C4-2B (cell line): ENCODE results near the gene OR2T35.

Experiments
- ZFX ChIP-seq: fragments of 450-650 bp; IDR thresholded peaks from 2 replicates; pipeline ENCODE4 v1.6.1; 2017
- TF ChIP-seq, protein P1 (sequence below): fragments of 450-650 bp; conservative IDR thresholded peaks from 2 replicates; pipeline ENCODE4 v1.5.1; 2017; ENCODE audit warnings: mild to moderate bottlenecking

DNA sequence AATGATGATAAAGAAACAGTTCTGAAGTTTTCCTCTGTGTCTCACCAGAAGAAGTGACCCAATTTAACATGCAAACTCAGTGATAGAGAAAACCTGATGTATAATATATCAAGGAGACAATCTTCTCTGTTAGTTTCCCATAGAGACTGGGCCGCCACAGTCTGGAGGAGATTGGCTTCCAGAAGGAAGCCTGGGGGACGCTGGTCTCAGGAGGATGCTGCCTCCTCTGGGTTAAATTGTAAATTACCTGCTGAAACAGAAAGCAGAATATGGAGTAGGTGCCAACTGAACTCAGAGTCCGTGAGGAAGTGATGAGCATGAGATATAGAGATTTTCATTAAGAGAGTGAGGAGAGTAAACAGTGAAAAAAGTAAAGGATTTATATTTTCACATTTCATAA, 41.7 kb upstream of the OR2T35 start:
- TF ChIP-seq, protein P1, sequence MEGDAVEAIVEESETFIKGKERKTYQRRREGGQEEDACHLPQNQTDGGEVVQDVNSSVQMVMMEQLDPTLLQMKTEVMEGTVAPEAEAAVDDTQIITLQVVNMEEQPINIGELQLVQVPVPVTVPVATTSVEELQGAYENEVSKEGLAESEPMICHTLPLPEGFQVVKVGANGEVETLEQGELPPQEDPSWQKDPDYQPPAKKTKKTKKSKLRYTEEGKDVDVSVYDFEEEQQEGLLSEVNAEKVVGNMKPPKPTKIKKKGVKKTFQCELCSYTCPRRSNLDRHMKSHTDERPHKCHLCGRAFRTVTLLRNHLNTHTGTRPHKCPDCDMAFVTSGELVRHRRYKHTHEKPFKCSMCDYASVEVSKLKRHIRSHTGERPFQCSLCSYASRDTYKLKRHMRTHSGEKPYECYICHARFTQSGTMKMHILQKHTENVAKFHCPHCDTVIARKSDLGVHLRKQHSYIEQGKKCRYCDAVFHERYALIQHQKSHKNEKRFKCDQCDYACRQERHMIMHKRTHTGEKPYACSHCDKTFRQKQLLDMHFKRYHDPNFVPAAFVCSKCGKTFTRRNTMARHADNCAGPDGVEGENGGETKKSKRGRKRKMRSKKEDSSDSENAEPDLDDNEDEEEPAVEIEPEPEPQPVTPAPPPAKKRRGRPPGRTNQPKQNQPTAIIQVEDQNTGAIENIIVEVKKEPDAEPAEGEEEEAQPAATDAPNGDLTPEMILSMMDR, result peak; percentile 63
- no peak for TF ChIP-seq ZFX
